Measurements from ENCODE around the gene RAD1. TPM values are rescaled to one million over a fixed set of nuclear protein-coding genes. Genes with fewer than 3 reads are reported as not detected.

Gene RAD1
- polyA plus RNA-seq, 2 of the 4 experiments (the other 2 are of a cell fraction): 41.4 to 41.9 TPM

DNA sequence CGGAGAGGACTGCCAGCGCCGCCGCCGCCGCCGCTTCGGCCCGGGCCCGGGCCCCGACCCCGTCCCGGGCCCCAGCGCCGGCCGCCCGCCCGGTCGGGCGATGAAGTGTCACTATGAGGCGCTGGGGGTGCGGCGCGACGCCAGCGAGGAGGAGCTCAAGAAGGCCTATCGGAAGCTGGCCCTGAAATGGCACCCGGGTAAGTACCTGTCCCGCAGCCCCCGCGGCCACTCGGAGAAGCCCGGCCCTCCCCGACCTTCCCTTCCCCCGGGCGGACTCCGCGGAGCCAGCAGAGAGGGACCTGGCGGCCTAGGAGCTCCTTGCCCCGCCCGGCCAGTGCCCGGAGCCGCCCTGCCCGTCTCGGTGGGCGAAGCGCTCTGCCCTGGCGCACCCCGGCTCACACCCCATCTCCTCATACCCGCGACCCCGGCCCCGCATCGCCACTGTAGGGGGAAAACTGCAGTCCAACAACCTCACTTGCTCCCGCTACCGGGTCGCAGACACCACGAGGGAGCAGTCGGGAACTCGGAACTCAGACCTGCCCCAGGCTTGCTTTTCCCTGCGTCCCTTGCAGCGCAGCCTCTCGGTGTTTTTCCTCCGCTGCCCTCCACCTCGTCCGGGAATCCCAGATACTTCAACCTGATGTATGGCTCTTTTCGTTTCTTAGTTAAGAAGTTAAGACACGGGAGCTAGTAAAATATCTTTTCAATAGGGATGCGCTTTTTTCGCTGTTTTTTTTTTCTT lies 14.6 kb upstream of the RAD1 start:
- H3K27ac ChIP-seq: peak overlapping the region; percentile 84 to 93
- H3K4me3 ChIP-seq: peak overlapping the region; percentile 79
- ATAC-seq (peak; percentile 81 to 90), FAIRE-seq (no peak), DNase-seq (ENCODE audit: low read depth in 1 of 2, low spot score in 1 of 2) (peak; percentile 73 to 88)
- CTCF ChIA-PET: interaction anchor here (0.9 to 2.2 kb wide), 8 partner anchors 10 to 455 kb away, joined by 3 to 7 read pairs (median 4); partner anchors contain the start of genes BRIX1 and RAD1
- H3K4me1 ChIP-seq: peaks cover 16% of the 10 kb centered on the region
- peak overlapping the region; percentile 87 for H3K4me2 ChIP-seq
- H3K9me3 ChIP-seq: no peaks in the 10 kb centered on the region
- no peak for TF ChIP-seq EHF (CRISPR knock-in tag; IDR thresholded peaks at IDR 0.05)
- TF ChIP-seq PHF8 (IDR thresholded peaks at IDR 0.05; ENCODE audit: borderline replicate concordance, low read depth): peak; percentile 66; the same call in 1 of the 2 replicates
- no peak for TF ChIP-seq JUNB (IDR thresholded peaks at IDR 0.05)
- no peak for TF ChIP-seq HOXB13 (CRISPR knock-in tag; IDR thresholded peaks at IDR 0.05; ENCODE audit: low read depth)
- peak in 1 of 2 experiments; percentile 7; a peak in 2 of 5 replicates for TF ChIP-seq JUN (IDR thresholded peaks at IDR 0.05)
- no peak for TF ChIP-seq ESRRA (IDR thresholded peaks at IDR 0.05; ENCODE audit: borderline replicate concordance, low read length)
- no peak for TF ChIP-seq HOXB5 (CRISPR knock-in tag; IDR thresholded peaks at IDR 0.05)
- TF ChIP-seq POLR2A (IDR thresholded peaks at IDR 0.05; ENCODE audit: low read length): peak; percentile 54
- TF ChIP-seq RNF2 (IDR thresholded peaks at IDR 0.05; ENCODE audit: borderline replicate concordance, low read depth): no peak
- TF ChIP-seq, protein P1, sequence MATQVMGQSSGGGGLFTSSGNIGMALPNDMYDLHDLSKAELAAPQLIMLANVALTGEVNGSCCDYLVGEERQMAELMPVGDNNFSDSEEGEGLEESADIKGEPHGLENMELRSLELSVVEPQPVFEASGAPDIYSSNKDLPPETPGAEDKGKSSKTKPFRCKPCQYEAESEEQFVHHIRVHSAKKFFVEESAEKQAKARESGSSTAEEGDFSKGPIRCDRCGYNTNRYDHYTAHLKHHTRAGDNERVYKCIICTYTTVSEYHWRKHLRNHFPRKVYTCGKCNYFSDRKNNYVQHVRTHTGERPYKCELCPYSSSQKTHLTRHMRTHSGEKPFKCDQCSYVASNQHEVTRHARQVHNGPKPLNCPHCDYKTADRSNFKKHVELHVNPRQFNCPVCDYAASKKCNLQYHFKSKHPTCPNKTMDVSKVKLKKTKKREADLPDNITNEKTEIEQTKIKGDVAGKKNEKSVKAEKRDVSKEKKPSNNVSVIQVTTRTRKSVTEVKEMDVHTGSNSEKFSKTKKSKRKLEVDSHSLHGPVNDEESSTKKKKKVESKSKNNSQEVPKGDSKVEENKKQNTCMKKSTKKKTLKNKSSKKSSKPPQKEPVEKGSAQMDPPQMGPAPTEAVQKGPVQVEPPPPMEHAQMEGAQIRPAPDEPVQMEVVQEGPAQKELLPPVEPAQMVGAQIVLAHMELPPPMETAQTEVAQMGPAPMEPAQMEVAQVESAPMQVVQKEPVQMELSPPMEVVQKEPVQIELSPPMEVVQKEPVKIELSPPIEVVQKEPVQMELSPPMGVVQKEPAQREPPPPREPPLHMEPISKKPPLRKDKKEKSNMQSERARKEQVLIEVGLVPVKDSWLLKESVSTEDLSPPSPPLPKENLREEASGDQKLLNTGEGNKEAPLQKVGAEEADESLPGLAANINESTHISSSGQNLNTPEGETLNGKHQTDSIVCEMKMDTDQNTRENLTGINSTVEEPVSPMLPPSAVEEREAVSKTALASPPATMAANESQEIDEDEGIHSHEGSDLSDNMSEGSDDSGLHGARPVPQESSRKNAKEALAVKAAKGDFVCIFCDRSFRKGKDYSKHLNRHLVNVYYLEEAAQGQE (IDR thresholded peaks at IDR 0.05): no peak
- TF ChIP-seq HEYL (CRISPR knock-in tag; IDR thresholded peaks at IDR 0.05): no peak
- TF ChIP-seq NPAS2 (CRISPR knock-in tag; IDR thresholded peaks at IDR 0.05; ENCODE audit: borderline replicate concordance): no peak
- no peak for TF ChIP-seq MYC (IDR thresholded peaks at IDR 0.05; ENCODE audit: borderline replicate concordance, low read length)
- POLR2A ChIA-PET: interaction anchor here (0.6 to 2.4 kb wide), 10 partner anchors 10 to 400 kb away, joined by 3 to 41 read pairs (median 6); partner anchors contain the start of genes BRIX1, RAD1 and TTC23L
- WGBS (ENCODE audit: missing lambda C conversion rate): 1% methylated on average over 21 of the region's 70 CpGs

DNA sequence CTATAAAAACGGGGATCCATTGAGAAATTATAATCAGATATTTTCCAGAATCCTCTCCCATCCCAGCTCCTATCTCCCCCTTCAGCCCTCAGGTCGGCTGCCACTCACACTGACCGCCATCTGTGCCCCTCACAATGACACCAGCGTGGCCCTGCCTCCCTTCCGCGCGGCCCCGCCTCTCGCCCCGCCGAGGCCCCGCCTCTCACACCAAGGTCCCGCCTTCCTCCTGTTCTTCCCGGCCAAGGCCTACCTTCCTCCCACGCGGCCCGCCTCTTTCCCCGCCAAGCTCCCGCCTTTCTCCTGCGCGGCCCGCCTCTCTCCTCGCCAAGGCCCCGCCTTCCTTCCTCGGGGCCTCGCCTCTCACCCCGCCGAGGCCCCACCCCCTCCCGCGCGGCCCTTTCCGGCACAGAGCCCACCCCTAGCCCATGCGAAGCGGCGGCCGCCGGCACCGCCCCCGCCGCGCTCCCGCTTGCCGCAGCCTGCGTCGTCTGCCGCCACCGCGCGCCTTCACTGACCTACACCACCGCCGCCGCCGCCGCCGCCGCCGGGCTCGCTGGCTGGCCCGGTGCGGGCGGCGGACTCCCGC lies 13.9 kb upstream of the RAD1 start, which contains the start of gene DNAJC21:
Gene DNAJC21, plus strand, starts transcription at position 426 of the 586 bp plus-strand sequence. CDS start 261 bp downstream, outside the sequence.
- ATAC-seq (peak; percentile 90 to 95), DNase-seq (ENCODE audit: low read depth in 1 of 2, low spot score in 1 of 2) (peak; percentile 87 to 97), FAIRE-seq (no peak)
- Histone ChIP-seq H3K9me3 (no peaks in the 10 kb centered on the region), H3K4me1 (peaks cover 19% of the 10 kb centered on the region), H3K27ac (peak within 1 kb of the TSS; percentile 84 to 93), H3K4me3 (peak within 1 kb of the TSS; percentile 79), H3K4me2 (peak within 1 kb of the TSS; percentile 87)
- ChIA-PET CTCF (interaction anchor here (1.0 to 2.2 kb wide), 8 partner anchors 11 to 455 kb away, joined by 3 to 7 read pairs (median 4); partner anchors contain the start of genes BRIX1 and RAD1), POLR2A (interaction anchor here (0.5 to 2.4 kb wide), 11 partner anchors 11 to 1030 kb away, joined by 3 to 41 read pairs (median 5); partner anchors contain the start of genes BRIX1, RAD1, RAI14 and SPEF2)
- WGBS (ENCODE audit: missing lambda C conversion rate): 3% methylated on average over 18 of the region's 63 CpGs
- TF ChIP-seq, protein P2, sequence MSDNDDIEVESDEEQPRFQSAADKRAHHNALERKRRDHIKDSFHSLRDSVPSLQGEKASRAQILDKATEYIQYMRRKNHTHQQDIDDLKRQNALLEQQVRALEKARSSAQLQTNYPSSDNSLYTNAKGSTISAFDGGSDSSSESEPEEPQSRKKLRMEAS (IDR thresholded peaks at IDR 0.05): peak; percentile 48; the same call in 1 of the 2 replicates
- TF ChIP-seq JUN (IDR thresholded peaks at IDR 0.05): 0 out of 5 replicates have a peak, but pooled peaks have one; percentile 32 to 45
- no peak for TF ChIP-seq RAD21 (conservative IDR thresholded peaks at IDR 0.05 in 1 of 2, IDR thresholded peaks at IDR 0.05 in 1 of 2)
- no peak for TF ChIP-seq NPAS2 (CRISPR knock-in tag; IDR thresholded peaks at IDR 0.05; ENCODE audit: borderline replicate concordance)
- TF ChIP-seq, protein P3, sequence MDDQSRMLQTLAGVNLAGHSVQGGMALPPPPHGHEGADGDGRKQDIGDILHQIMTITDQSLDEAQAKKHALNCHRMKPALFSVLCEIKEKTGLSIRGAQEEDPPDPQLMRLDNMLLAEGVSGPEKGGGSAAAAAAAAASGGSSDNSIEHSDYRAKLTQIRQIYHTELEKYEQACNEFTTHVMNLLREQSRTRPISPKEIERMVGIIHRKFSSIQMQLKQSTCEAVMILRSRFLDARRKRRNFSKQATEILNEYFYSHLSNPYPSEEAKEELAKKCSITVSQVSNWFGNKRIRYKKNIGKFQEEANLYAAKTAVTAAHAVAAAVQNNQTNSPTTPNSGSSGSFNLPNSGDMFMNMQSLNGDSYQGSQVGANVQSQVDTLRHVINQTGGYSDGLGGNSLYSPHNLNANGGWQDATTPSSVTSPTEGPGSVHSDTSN (IDR thresholded peaks at IDR 0.05): no peak

Data from A549 (cell line).